HL-60 (cell line): ENCODE data around the gene DPY30.

Source experiments
- CTCF ChIP-seq: IDR thresholded peaks from one replicate; pipeline ENCODE4 v1.5.1; 2011; ENCODE audit warnings: low read length, control low read depth, inconsistent platforms; ENCODE audit not compliant: insufficient read depth
- POLR2AphosphoS5 ChIP-seq: IDR thresholded peaks from 2 replicates; pipeline ENCODE4 v1.6.1; 2012; ENCODE audit warnings: low read depth

DNA sequence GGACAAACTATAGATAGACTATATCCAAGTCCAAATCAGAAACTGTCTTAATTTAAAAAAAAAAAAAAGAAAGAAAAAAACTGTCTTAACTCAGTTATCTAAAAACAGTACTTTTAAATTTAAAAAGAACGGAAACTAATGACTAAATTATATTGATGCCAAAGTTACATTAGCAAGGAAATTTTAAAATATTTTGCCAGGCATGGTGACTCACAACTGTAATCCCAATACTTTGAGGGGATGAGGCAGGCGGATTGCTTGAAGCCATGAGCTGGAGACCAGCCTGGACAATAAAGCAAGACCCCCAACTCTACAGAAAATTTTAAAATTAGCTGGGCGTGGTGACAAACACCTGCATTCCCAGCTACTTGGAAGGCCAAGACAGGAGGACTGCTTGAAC, 59.6 kb downstream of the DPY30 start:
- TF ChIP-seq POLR2AphosphoS5: no peak
- TF ChIP-seq CTCF: no peak
